NCI-H1092 treated with DMSO at 0.1 percent for 48 hours (cell line): ENCODE results near the gene LPP.

Source experiments
- DNase-seq: peaks from one replicate; lab custom pipeline; 2025; lab: John Stamatoyannopoulos, UW

The LPP gene

GRCh38 chr3:188749830-188750229 is 595.9 kb downstream of the LPP start:
- no peak for DNase-seq

- DNase-seq, result no peak
Observed at GRCh38 chr3:188750617-188751016, 596.7 kb downstream of the LPP start.

- DNase-seq, result no peak
Observed at GRCh38 chr3:188752850-188753249, 598.9 kb downstream of the LPP start.

GRCh38 chr3:188754267-188754666 is 600.3 kb downstream of the LPP start:
- no peak for DNase-seq

- no peak for DNase-seq
Observed at GRCh38 chr3:188756241-188756640, 602.3 kb downstream of the LPP start.

- DNase-seq, result no peak
Observed at GRCh38 chr3:188759336-188760005, 605.5 kb downstream of the LPP start.

- DNase-seq, result no peak
Observed at GRCh38 chr3:188760408-188760807, 606.5 kb downstream of the LPP start.

- no peak for DNase-seq
Observed at GRCh38 chr3:188761439-188761838, 607.5 kb downstream of the LPP start.

GRCh38 chr3:188761964-188762363 is 608.0 kb downstream of the LPP start:
- DNase-seq, result no peak

- DNase-seq, result no peak
Observed at GRCh38 chr3:188764609-188765008, 610.7 kb downstream of the LPP start.

GRCh38 chr3:188769831-188770230 is 615.9 kb downstream of the LPP start:
- DNase-seq, result no peak

- no peak for DNase-seq
Observed at GRCh38 chr3:188772886-188773285, 618.9 kb downstream of the LPP start.

- DNase-seq, result no peak
Observed at GRCh38 chr3:188775412-188775811, 621.5 kb downstream of the LPP start.

- no peak for DNase-seq
Observed at GRCh38 chr3:188776447-188776846, 622.5 kb downstream of the LPP start.

- no peak for DNase-seq
Observed at GRCh38 chr3:188778091-188778852, 624.3 kb downstream of the LPP start.

GRCh38 chr3:188779281-188779980 is 625.5 kb downstream of the LPP start:
- no peak for DNase-seq

GRCh38 chr3:188780193-188781147 is 626.5 kb downstream of the LPP start:
- DNase-seq, result no peak

- DNase-seq, result no peak
Observed at GRCh38 chr3:188782613-188783124, 628.7 kb downstream of the LPP start.

- no peak for DNase-seq
Observed at GRCh38 chr3:188786424-188786823, 632.5 kb downstream of the LPP start.

GRCh38 chr3:188788621-188789081 is 634.7 kb downstream of the LPP start:
- DNase-seq, result no peak

- DNase-seq, result no peak
Observed at GRCh38 chr3:188789251-188789650, 635.3 kb downstream of the LPP start.

GRCh38 chr3:188791311-188791710 is 637.4 kb downstream of the LPP start:
- DNase-seq, result no peak
